K562 treated with DMSO at 1 percent for 12 hours (cell line): ENCODE results near the gene PODXL2. TPM values are rescaled to one million over a fixed set of nuclear protein-coding genes. Genes with fewer than 3 reads are reported as not detected.

Experiments used
- total RNA-seq: library from RNA; unstranded; fragments of 300-600 nt; gene quantifications from 2 replicates; pipeline ENCODE4 v1.2.3, GENCODE V29; 2022; ENCODE audit not compliant: insufficient read depth

PODXL2 gene
- 15.8 and 18.2 TPM in 2 replicates for total RNA-seq

DNA sequence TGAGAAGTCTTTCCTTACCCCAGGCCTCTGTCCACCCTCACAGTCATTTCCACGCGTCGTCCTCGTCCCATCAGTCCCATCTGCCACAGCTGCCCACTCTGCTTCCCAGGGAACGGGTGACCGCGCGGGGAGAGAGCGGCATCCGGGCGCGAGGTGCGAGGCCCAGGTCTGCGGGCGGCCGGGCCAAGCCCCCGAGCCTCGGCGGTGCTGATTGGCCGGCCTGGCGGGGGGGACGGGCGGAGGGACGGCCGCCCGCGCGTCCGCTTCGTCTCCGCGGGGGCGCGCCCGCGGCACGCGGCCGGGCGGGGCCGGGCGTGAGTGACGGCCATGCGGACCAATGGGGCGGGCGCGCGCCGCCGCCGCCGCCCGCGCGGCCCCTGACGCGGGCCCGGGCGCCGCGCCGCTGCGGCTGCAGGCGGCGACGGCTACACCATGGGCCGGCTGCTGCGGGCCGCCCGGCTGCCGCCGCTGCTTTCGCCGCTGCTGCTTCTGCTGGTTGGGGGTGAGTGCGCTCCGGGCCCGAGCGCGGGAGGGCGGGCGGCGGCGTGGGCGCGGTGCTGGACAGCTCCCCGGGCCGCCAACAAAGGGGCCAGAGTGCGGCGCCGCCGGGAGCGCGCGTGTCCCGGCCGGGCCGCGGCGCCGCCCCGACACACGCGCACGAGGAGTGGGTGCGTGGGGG is at the start of gene PODXL2:
Gene PODXL2, plus strand, starts transcription at position 398 of the 679 bp plus-strand sequence. Its CDS starts 35 bp downstream, at position 433.

DNA sequence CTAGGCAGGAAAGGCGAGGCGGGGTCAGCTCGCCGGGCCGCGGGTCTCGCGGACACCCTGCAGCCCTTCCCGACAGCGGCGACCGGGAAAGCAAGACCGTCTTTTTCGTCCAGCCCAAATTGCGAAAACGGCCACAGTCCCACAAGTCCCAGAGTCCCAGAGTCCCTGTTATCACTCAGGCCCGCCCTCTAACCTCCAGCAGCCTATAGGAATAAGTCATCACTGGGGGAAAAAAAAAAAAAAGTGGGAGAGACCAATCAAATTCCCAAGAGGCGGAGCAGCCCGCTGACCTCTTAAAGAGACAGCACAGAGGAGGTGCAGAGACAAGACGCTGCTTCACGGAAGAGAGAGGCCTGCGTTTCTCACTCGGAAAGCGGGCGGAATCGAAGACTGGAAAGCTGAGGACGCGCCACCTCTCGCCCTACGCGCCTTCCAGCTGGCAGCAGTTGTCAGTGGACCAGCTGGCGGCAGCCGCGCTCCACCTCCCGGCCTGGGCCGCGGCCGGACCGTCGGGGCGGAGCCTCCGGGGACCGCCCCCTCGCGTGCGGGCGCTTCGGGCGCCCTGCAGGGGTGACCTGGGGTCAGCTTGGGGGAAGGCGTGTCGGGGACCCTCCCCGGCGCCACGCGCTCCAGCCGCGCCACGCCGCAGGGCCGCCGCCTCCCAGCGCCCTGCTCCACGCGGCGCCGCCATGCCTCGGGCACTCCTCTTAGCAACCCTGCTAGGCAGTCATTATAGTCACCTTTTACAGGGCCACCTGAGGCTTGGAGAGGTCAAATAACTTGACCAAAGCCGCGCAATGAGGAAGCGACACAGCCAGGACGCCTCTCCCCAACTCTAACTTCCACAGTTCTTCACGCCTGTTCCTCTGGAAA is 38.2 kb upstream of the PODXL2 start, which contains the start of gene TPRA1:
Gene TPRA1, minus strand, starts transcription at position 141 of the 873 bp plus-strand sequence. CDS start 10,587 bp downstream, outside the sequence.

GRCh38 chr3:127672429-127673190 is 43.6 kb downstream of the PODXL2 start, which contains the start of gene ABTB1:
ABTB1 (plus strand) TSS chr3:127672952; CDS start chr3:127673026, 74 bp downstream.

Other genes starting within 250 kb of the PODXL2 start
- 27.9 and 28.3 TPM in 2 replicates for gene TPRA1, start 38.5 kb upstream of the PODXL2 start, total RNA-seq
- gene MCM2, start 30.8 kb upstream of the PODXL2 start, total RNA-seq, result 64.1 and 89.0 TPM in 2 replicates
- gene ABTB1, start 43.8 kb downstream of the PODXL2 start, total RNA-seq, result 6.4 and 9.3 TPM in 2 replicates
- gene MGLL, start 193.3 kb downstream of the PODXL2 start, total RNA-seq, result not detected in 2 replicates